GM12878 (cell line): ENCODE data around the gene ESYT3. TPM values are rescaled to one million over a fixed set of nuclear protein-coding genes. Genes with fewer than 3 reads are reported as not detected.

Experiments
- ATAC-seq: fragments of 200-7000 bp; cut with Tn5 transposase; 3 replicates; pipeline ENCODE4 v1.9.1; 2020; ENCODE audit warnings: mild to moderate bottlenecking, moderate library complexity
- BruUV-seq: library from RNA; stranded (reverse); fragments of 400-500 nt; replicated peaks from 2 replicates; lab custom pipeline; 2021; lab: Mats Ljungman, UMichigan
- CTCF ChIA-PET: fragments of 300-600 bp; sonication (Branson Sonifier 250); formaldehyde crosslinking; extraction: SDS; loops from one replicate; lab custom pipeline; 2021; ENCODE audit warnings: inconsistent platforms; lab: Yijun Ruan, JAX
- POLR2A ChIA-PET: fragments of 350-600 bp; formaldehyde crosslinking; extraction: SDS; loops from one replicate; lab custom pipeline; 2021; ENCODE audit warnings: inconsistent platforms; lab: Charles Lee
- RAD21 ChIA-PET: fragments of 300-600 bp; sonication (Branson Sonifier 250); formaldehyde crosslinking; loops from one replicate; lab custom pipeline; 2023; ENCODE audit warnings: antibody characterized with exemption; ENCODE audit not compliant: unreplicated experiment; lab: Charles Lee
- SMC1A ChIA-PET: fragments of 300-600 bp; sonication (Branson Sonifier 250); formaldehyde crosslinking; loops from one replicate; lab custom pipeline; 2023; ENCODE audit not compliant: unreplicated experiment, uncharacterized antibody; lab: Charles Lee
- DNase-seq: peaks from one replicate; pipeline ENCODE4 v3.0.0-alpha.2; 2011; ENCODE audit warnings: low read depth, low spot score
- FAIRE-seq: peaks from 3 replicates; lab custom pipeline; 2011; peaks lifted over from hg19 to GRCh38; lab: Jason Lieb, UNC
- H2AFZ ChIP-seq: 2 replicates; pipeline ENCODE4 v1.6.0; 2011; ENCODE audit warnings: low read depth, low read length, control low read depth; ENCODE audit not compliant: control insufficient read depth
- H3K27ac ChIP-seq: 2 replicates; pipeline ENCODE4 v1.5.1; 2011; ENCODE audit warnings: control low read depth; ENCODE audit not compliant: control insufficient read depth, insufficient read depth
- H3K27me3 ChIP-seq, 2 experiments: replicated peaks in 1 of 2; 2 replicates each; pipeline versions ENCODE4 v1.6.0 to v1.6.1; 2011; ENCODE audit warnings: low read length in 1 of 2; ENCODE audit not compliant: control insufficient read depth in 2 of 2, insufficient read depth in 2 of 2
- H3K36me3 ChIP-seq, 2 experiments: 2 replicates each; pipeline ENCODE4 v1.5.1; 2011; ENCODE audit warnings: low read length in 1 of 2; ENCODE audit not compliant: control insufficient read depth in 2 of 2, insufficient read depth in 2 of 2
- H3K4me1 ChIP-seq: 2 replicates; pipeline ENCODE4 v1.6.1; 2011; ENCODE audit warnings: mild to moderate bottlenecking, low read length, moderate library complexity, mixed read lengths; ENCODE audit not compliant: control insufficient read depth, insufficient read depth
- H3K4me2 ChIP-seq: 2 replicates; pipeline ENCODE4 v1.6.0; 2011; ENCODE audit warnings: control low read depth; ENCODE audit not compliant: control insufficient read depth, insufficient read depth
- H3K4me3 ChIP-seq: fragments of 200-600 bp; sonication (generic); 2 replicates; pipeline ENCODE4 v1.5.1; 2016
- H3K79me2 ChIP-seq: 2 replicates; pipeline ENCODE4 v1.6.0; 2011; ENCODE audit warnings: low read length; ENCODE audit not compliant: control insufficient read depth, insufficient read depth
- H3K9ac ChIP-seq: 2 replicates; pipeline ENCODE4 v1.8.0; 2011; ENCODE audit warnings: low read length, control low read depth, mixed read lengths; ENCODE audit not compliant: control insufficient read depth, insufficient read depth
- H3K9me3 ChIP-seq: replicated peaks from 3 replicates; pipeline ENCODE4 v1.5.1; 2011; ENCODE audit warnings: mild to moderate bottlenecking, low read length; ENCODE audit not compliant: control insufficient read depth, insufficient read depth
- H4K20me1 ChIP-seq: 2 replicates; pipeline ENCODE4 v1.6.0; 2011; ENCODE audit not compliant: control insufficient read depth, insufficient read depth
- CBFB ChIP-seq: IDR thresholded peaks from 2 replicates; pipeline ENCODE4 v1.6.1; 2016; ENCODE audit warnings: antibody characterized with exemption, low read depth
- CREB1 ChIP-seq: IDR thresholded peaks from 2 replicates; pipeline ENCODE4 v1.6.1; 2012; ENCODE audit warnings: low read depth, mild to moderate bottlenecking, inconsistent platforms
- DPF2 ChIP-seq: fragments of 450-650 bp; IDR thresholded peaks from 2 replicates; pipeline ENCODE4 v1.6.1; 2017; ENCODE audit warnings: mild to moderate bottlenecking
- EZH2 ChIP-seq: IDR thresholded peaks from 2 replicates; pipeline ENCODE4 v1.6.1; 2012; ENCODE audit warnings: low read depth, mild to moderate bottlenecking, control low read depth, inconsistent platforms, low read length, borderline replicate concordance; ENCODE audit not compliant: control insufficient read depth
- FOXM1 ChIP-seq: IDR thresholded peaks from 2 replicates; pipeline ENCODE4 v1.6.1; 2012; ENCODE audit warnings: low read depth, mild to moderate bottlenecking, inconsistent platforms, low read length, moderate library complexity
- MXI1 ChIP-seq: fragments of 150-350 bp; IDR thresholded peaks from 2 replicates; pipeline ENCODE4 v1.6.1; 2011; ENCODE audit warnings: low read depth, mild to moderate bottlenecking, inconsistent platforms, low read length, improper control_type of control experiment
- NR2C1 ChIP-seq: fragments of 450-650 bp; IDR thresholded peaks from 2 replicates; pipeline ENCODE4 v1.6.1; 2017; ENCODE audit warnings: antibody characterized with exemption, mild to moderate bottlenecking, moderate library complexity
- POLR2AphosphoS5 ChIP-seq: IDR thresholded peaks from 2 replicates; pipeline ENCODE4 v1.6.1; 2011; ENCODE audit warnings: mild to moderate bottlenecking, low read length, inconsistent platforms
- RFX5 ChIP-seq: IDR thresholded peaks from 2 replicates; pipeline ENCODE4 v1.6.1; 2011; ENCODE audit warnings: low read depth, low read length, improper control_type of control experiment
- SUZ12 ChIP-seq: fragments of 200-600 bp; sonication (generic); IDR thresholded peaks from one replicate; pipeline ENCODE4 v1.6.1; 2018; ENCODE audit warnings: antibody characterized with exemption, mild to moderate bottlenecking; ENCODE audit not compliant: unreplicated experiment
- WRNIP1 ChIP-seq: IDR thresholded peaks from 2 replicates; pipeline ENCODE4 v1.6.1; 2011; ENCODE audit warnings: low read depth, low read length, improper control_type of control experiment, borderline replicate concordance
- ZBED1 ChIP-seq: IDR thresholded peaks from 2 replicates; pipeline ENCODE4 v1.6.1; 2016; ENCODE audit warnings: borderline replicate concordance
- WGBS: methylation state at CpG from one replicate; pipeline ENCODE4 v1.1.6; 2016; ENCODE audit warnings: low lambda C conversion rate; ENCODE audit not compliant: insufficient replicate concordance, insufficient coverage; ENCODE audit errors: missing lambda C conversion rate; 5-methylcytosine and 5-hydroxymethylcytosine counted together
- in situ Hi-C: fragments of 300-500 bp; cut with MboI; formaldehyde crosslinking; loops from 9 replicates; pipeline ENCODE4 v1.14.3; 2018; ENCODE audit warnings: mixed read lengths
- intact Hi-C: fragments of 100-400 bp; cut with micrococcal nuclease; formaldehyde crosslinking; loops from one replicate; pipeline ENCODE4 v1.14.2; 2022; ENCODE audit not compliant: unreplicated experiment
- polyA plus RNA-seq, 11 experiments: library from polyadenylated mRNA; depleted of rRNA in 4 of 11; unstranded in 6 of 11; stranded (reverse) in 5 of 11; fragments of >200 nt; fragmentation: Nextera tagmentation in 4 of 11; fragmentation: Illumina TruSeq in 1 of 11; extraction: Ambion mirVana in 4 of 11; extraction: Trizol in 1 of 11; gene quantifications; 1 replicate in 1 of 11; 2 replicates in 10 of 11; pipeline versions ENCODE4 v1.2.1 to v1.2.3, GENCODE V29; 2011 to 2016; ENCODE audit warnings: inconsistent platforms in 2 of 11, missing spikeins in 2 of 11, low read depth in 1 of 11
- total RNA-seq, 4 experiments: library from RNA; depleted of rRNA in 3 of 4; stranded (reverse); fragments of >200 nt in 3 of 4; fragmentation: Illumina TruSeq in 1 of 4; extraction: Trizol in 1 of 4; gene quantifications; 2 replicates each; pipeline versions ENCODE4 v1.2.1 to v1.2.3, GENCODE V29; 2013 to 2021
- TF ChIP-seq, protein P1 (sequence below): IDR thresholded peaks from 2 replicates; pipeline ENCODE4 v1.6.1; 2011; ENCODE audit warnings: borderline replicate concordance, low read depth, mild to moderate bottlenecking, moderate library complexity, mixed read lengths, low read length; ENCODE audit not compliant: insufficient read depth; ENCODE audit errors: extremely low read length

The ESYT3 gene
- total and polyA plus RNA-seq, 10 of the 15 experiments (the other 5 are each of a cell fraction or from before 2014, with no cell fraction given), result not detected

DNA sequence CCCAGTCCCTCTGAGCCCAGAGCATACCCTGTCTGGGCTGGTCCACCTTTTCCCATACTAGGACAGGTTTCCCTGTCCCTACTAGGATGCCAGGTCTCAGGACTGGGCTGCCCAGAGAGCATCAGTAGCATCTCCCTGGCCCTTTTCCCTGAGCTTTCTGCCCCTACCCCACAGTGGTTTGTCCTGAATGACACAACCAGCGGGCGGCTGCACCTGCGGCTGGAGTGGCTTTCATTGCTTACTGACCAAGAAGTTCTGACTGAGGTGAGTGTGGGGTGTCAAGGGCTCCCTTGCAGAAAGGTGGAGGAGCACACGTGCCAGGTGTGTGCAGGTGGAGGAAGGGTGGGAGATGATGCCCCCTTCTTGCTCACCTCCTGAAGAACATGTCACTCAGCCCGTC lies 33.5 kb downstream of the ESYT3 start:
- Histone ChIP-seq H3K27me3 (no peaks in the 10 kb centered on the region; a peak in 3 of 4 replicates), H3K9ac (no peak overlapping the region), H3K4me3 (no peak overlapping the region), H3K9me3 (no peaks in the 10 kb centered on the region), H3K4me2 (no peak overlapping the region), H3K27ac (no peak overlapping the region), H3K4me1 (no peaks in the 10 kb centered on the region), H3K36me3 (no peaks in the 10 kb centered on the region), H3K79me2 (no peaks in the 10 kb centered on the region), H4K20me1 (no peaks in the 10 kb centered on the region), H2AFZ (no peak overlapping the region)
- ATAC-seq, result no peak
- ChIA-PET POLR2A (interaction anchor here (1.0 kb wide), 1 partner anchor 127 kb away, joined by 3 read pairs; the partner anchor contains the start of gene CEP70), SMC1A (interaction anchor here (1.1 kb wide), 1 partner anchor 15 kb away, joined by 3 read pairs; no protein-coding TSS in a partner anchor), RAD21 (no interaction called here), CTCF (interaction anchor here (1.0 kb wide), 2 partner anchors 452 to 456 kb away, joined by 3 to 4 read pairs; no protein-coding TSS in a partner anchor)
- 51% methylated on average over 5 of the region's 5 CpGs for WGBS
- in situ Hi-C loops, result no loop called here
- DNase-seq, result no peak
- FAIRE-seq, result no peak
- BruUV-seq, result no TSS peak
- intact Hi-C loops, result no loop called here
- no peak for TF ChIP-seq FOXM1
- no peak for TF ChIP-seq CBFB
- TF ChIP-seq SUZ12, result no peak
- TF ChIP-seq MXI1, result no peak
- no peak for TF ChIP-seq EZH2
- TF ChIP-seq CREB1, result no peak
- no peak for TF ChIP-seq DPF2
- no peak for TF ChIP-seq WRNIP1

DNA sequence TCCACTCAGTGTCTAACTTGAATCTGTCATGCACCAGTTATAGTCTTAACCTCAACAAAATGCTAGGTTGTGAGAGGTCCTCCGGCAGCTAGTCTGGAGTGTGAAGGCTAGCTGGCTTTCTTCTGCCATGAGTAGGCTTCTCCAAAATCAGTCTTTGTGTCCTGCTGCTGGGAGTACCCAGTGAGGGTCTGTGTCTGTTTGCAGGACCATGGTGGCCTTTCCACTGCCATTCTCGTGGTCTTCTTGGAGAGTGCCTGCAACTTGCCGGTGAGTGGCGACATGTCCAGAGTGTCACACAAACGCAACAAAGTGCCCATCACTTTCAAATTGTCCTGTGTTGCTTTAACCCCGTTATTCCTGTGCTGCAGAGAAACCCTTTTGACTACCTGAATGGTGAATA lies 34.0 kb downstream of the ESYT3 start:
- H4K20me1 ChIP-seq, result no peaks in the 10 kb centered on the region
- H3K4me3 ChIP-seq, result no peak overlapping the region
- ChIA-PET SMC1A (interaction anchor here (1.0 to 1.1 kb wide), 2 partner anchors 14 to 82 kb away, joined by 3 read pairs; no protein-coding TSS in a partner anchor), CTCF (interaction anchor here (1.0 kb wide), 2 partner anchors 451 to 455 kb away, joined by 3 to 4 read pairs; no protein-coding TSS in a partner anchor), RAD21 (no interaction called here), POLR2A (no interaction called here)
- WGBS, result 25% methylated on average over 6 of the region's 6 CpGs
- H3K27ac ChIP-seq, result no peak overlapping the region
- intact Hi-C loops (no loop called here), in situ Hi-C loops (no loop called here)
- H3K27me3 ChIP-seq, result no peaks in the 10 kb centered on the region; a peak in 3 of 4 replicates
- no peak overlapping the region for H3K9ac ChIP-seq
- H3K9me3 ChIP-seq, result no peaks in the 10 kb centered on the region
- no peak overlapping the region for H2AFZ ChIP-seq
- no peak overlapping the region for H3K4me2 ChIP-seq
- DNase-seq (no peak), FAIRE-seq (no peak), ATAC-seq (no peak)
- TF ChIP-seq POLR2AphosphoS5 (no peak), RFX5 (no peak), ZBED1 (no peak), NR2C1 (no peak)
- TF ChIP-seq, protein P1, sequence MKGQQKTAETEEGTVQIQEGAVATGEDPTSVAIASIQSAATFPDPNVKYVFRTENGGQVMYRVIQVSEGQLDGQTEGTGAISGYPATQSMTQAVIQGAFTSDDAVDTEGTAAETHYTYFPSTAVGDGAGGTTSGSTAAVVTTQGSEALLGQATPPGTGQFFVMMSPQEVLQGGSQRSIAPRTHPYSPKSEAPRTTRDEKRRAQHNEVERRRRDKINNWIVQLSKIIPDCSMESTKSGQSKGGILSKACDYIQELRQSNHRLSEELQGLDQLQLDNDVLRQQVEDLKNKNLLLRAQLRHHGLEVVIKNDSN, result no peak
- H3K4me1 ChIP-seq, result no peaks in the 10 kb centered on the region
- no TSS peak for BruUV-seq
- no peaks in the 10 kb centered on the region for H3K79me2 ChIP-seq
- H3K36me3 ChIP-seq, result no peaks in the 10 kb centered on the region
